ENCODE results near the gene DGKH. TPM values are rescaled to one million over a fixed set of nuclear protein-coding genes. Genes with fewer than 3 reads are reported as not detected.

Gene DGKH
- total RNA-seq, 1 experiment from 2014 or later, result 3.8 TPM

- peak; percentile 40 for DNase-seq (ENCODE audit: low spot score)
Observed at GRCh38 chr13:42039946-42040729, 8.3 kb upstream of the DGKH start.

- no peak for DNase-seq (ENCODE audit: low spot score)
Observed at GRCh38 chr13:42040730-42041010, 7.8 kb upstream of the DGKH start.

GRCh38 chr13:42041011-42041683 is 7.3 kb upstream of the DGKH start:
- peak; percentile 21 for DNase-seq (ENCODE audit: low spot score)

GRCh38 chr13:42041684-42042035 is 6.8 kb upstream of the DGKH start:
- peak; percentile 43 for DNase-seq (ENCODE audit: low spot score)

GRCh38 chr13:42043676-42044075 is 4.8 kb upstream of the DGKH start:
- no peak for DNase-seq (ENCODE audit: low spot score)

GRCh38 chr13:42046448-42046847 is 2.0 kb upstream of the DGKH start:
- DNase-seq (ENCODE audit: low spot score), result no peak

- DNase-seq (ENCODE audit: low spot score), result peak; percentile 46
Observed at GRCh38 chr13:42047561-42048341, 697 bp upstream of the DGKH start.

GRCh38 chr13:42048684-42049453 is 421 bp downstream of the DGKH start:
- DNase-seq (ENCODE audit: low spot score), result peak; percentile 40

- DNase-seq (ENCODE audit: low spot score), result no peak
Observed at GRCh38 chr13:42049454-42049813, 986 bp downstream of the DGKH start.

- DNase-seq (ENCODE audit: low spot score), result no peak
Observed at GRCh38 chr13:42054798-42055499, 6.5 kb downstream of the DGKH start.

GRCh38 chr13:42055500-42056085 is 7.1 kb downstream of the DGKH start:
- DNase-seq (ENCODE audit: low spot score), result no peak

GRCh38 chr13:42056146-42056545 is 7.7 kb downstream of the DGKH start:
- no peak for DNase-seq (ENCODE audit: low spot score)

- no peak for DNase-seq (ENCODE audit: low spot score)
Observed at GRCh38 chr13:42056583-42056982, 8.1 kb downstream of the DGKH start.

- DNase-seq (ENCODE audit: low spot score), result no peak
Observed at GRCh38 chr13:42057918-42058530, 9.6 kb downstream of the DGKH start.

- DNase-seq (ENCODE audit: low spot score), result no peak
Observed at GRCh38 chr13:42061943-42062342, 13.5 kb downstream of the DGKH start.

GRCh38 chr13:42063105-42063504 is 14.7 kb downstream of the DGKH start:
- DNase-seq (ENCODE audit: low spot score), result no peak

- DNase-seq (ENCODE audit: low spot score), result no peak
Observed at GRCh38 chr13:42064259-42064658, 15.8 kb downstream of the DGKH start.

- DNase-seq (ENCODE audit: low spot score), result no peak
Observed at GRCh38 chr13:42064966-42065365, 16.5 kb downstream of the DGKH start.

GRCh38 chr13:42065414-42065813 is 17.0 kb downstream of the DGKH start:
- no peak for DNase-seq (ENCODE audit: low spot score)

- no peak for DNase-seq (ENCODE audit: low spot score)
Observed at GRCh38 chr13:42066542-42066941, 18.1 kb downstream of the DGKH start.

- no peak for DNase-seq (ENCODE audit: low spot score)
Observed at GRCh38 chr13:42068886-42069285, 20.4 kb downstream of the DGKH start.

Data from A172 (cell line).